Measurements from ENCODE around the gene CCDC88A.

DNA sequence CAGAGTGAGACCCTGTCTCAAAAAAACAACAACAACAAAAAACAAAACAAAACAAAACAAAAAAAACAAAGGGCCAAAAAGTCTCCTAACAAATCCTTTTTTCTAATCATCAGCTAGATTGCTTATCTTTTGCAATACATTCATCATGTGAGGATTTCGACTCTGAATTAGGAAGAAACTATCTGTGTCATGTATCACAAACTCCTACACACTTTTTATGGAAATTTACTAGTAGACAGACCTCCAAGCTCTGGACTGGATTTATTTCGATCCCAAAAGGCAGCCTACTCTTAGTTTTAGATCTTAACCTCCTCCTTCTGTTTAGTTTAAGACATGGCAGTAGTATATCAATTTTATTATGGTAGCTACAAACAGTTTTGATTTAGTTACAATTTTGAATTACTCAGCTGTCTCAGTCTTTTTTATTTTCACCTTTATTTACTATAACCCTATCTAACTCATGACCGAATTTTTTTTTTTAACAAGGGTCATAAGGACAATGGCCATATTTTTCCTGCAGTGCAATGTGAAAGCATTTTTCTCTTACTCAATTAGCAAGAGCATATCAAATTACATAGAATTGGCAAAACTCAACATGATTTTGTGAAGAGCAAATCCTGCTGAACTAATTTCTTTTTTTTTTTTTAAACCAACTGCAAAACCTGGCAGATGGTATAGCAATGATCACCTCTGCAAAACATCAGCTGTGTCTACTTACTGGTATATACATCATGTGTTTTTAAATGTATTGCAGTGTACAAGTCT, 10.7 kb upstream of the CCDC88A start:
- TF ChIP-seq, protein P1, sequence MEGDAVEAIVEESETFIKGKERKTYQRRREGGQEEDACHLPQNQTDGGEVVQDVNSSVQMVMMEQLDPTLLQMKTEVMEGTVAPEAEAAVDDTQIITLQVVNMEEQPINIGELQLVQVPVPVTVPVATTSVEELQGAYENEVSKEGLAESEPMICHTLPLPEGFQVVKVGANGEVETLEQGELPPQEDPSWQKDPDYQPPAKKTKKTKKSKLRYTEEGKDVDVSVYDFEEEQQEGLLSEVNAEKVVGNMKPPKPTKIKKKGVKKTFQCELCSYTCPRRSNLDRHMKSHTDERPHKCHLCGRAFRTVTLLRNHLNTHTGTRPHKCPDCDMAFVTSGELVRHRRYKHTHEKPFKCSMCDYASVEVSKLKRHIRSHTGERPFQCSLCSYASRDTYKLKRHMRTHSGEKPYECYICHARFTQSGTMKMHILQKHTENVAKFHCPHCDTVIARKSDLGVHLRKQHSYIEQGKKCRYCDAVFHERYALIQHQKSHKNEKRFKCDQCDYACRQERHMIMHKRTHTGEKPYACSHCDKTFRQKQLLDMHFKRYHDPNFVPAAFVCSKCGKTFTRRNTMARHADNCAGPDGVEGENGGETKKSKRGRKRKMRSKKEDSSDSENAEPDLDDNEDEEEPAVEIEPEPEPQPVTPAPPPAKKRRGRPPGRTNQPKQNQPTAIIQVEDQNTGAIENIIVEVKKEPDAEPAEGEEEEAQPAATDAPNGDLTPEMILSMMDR (conservative IDR thresholded peaks at IDR 0.05 in 1 of 2, IDR thresholded peaks at IDR 0.05 in 1 of 2; ENCODE audit: extremely low read depth in 1 of 2, insufficient read depth in 1 of 2, low read depth in 1 of 2, low read length in 2 of 2): no peak
- TF ChIP-seq EZH2 (IDR thresholded peaks at IDR 0.05; ENCODE audit: borderline replicate concordance, low read length): no peak
